Muscle layer of colon (tissue), 2 donors: ENCODE measurements around the gene CHGA.

Source experiments
- H3K27ac ChIP-seq: one replicate; pipeline ENCODE4 v1.7.0; 2013; ENCODE audit warnings: low read depth, mild to moderate bottlenecking, low read length, moderate library complexity
- H3K27me3 ChIP-seq, 2 donors: one replicate each; pipeline ENCODE4 v1.7.0; 2013; ENCODE audit warnings: low read length in 2 of 2, mild to moderate bottlenecking in 2 of 2; ENCODE audit not compliant: insufficient read depth in 2 of 2, control insufficient read depth in 1 of 2
- H3K36me3 ChIP-seq: one replicate; pipeline ENCODE4 v1.7.0; 2013; ENCODE audit warnings: mild to moderate bottlenecking, low read length; ENCODE audit not compliant: insufficient read depth
- H3K4me1 ChIP-seq: one replicate; pipeline ENCODE4 v1.7.0; 2013; ENCODE audit warnings: mild to moderate bottlenecking, low read length; ENCODE audit not compliant: insufficient read depth
- H3K4me3 ChIP-seq, 2 donors: one replicate each; pipeline ENCODE4 v1.7.0; 2013; ENCODE audit warnings: low read length in 2 of 2, low read depth in 1 of 2, mild to moderate bottlenecking in 1 of 2, moderate library complexity in 1 of 2
- H3K9ac ChIP-seq: one replicate; pipeline ENCODE4 v1.7.0; 2013; ENCODE audit warnings: low read length
- H3K9me3 ChIP-seq: one replicate; pipeline ENCODE4 v1.7.0; 2013; ENCODE audit warnings: mild to moderate bottlenecking, low read length
- donor health status: abdominal sarcoma.
- donor health status: Adenocarcinoma of cecum.

CHGA gene, protein sequence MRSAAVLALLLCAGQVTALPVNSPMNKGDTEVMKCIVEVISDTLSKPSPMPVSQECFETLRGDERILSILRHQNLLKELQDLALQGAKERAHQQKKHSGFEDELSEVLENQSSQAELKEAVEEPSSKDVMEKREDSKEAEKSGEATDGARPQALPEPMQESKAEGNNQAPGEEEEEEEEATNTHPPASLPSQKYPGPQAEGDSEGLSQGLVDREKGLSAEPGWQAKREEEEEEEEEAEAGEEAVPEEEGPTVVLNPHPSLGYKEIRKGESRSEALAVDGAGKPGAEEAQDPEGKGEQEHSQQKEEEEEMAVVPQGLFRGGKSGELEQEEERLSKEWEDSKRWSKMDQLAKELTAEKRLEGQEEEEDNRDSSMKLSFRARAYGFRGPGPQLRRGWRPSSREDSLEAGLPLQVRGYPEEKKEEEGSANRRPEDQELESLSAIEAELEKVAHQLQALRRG

DNA sequence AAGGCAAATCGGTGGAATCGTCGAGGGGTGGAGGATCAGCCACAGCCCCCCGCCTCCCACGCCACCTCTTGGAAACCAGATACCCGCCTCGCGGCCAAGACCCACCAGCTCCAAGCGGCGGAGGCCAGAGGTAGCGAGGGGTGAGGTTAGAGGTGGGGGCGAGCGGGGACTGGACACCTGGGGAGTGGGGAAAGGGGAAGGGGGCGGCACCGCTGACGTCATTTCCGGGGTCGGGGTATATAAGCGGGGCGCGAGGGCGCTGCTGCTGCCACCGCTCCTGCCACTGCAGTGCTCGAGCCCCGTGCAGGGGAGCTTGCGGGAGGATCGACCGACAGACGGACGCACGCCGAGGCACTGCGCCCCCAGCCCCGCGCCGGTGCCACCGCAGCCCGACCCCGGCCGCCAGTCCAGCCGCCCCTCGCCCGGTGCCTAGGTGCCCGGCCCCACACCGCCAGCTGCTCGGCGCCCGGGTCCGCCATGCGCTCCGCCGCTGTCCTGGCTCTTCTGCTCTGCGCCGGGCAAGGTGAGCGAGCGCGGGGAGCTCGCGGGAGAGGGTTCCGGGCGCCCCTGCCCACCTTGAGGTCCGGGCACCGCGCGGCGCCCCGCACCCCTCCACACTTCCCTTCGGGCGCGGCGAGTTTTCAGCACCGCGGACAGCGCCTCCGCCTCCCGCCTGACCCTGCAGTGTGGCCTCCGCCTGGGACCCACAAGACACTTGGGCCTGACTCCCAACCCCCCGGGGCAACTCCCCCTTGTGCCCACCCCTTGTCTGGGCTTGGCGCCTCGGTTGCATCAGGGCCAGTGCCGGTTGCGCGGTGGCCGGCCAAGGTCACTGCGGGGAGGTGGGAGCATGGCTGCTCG is at the start of gene CHGA:
TSS of gene CHGA (plus strand) at position 268 of the 861 bp plus-strand sequence. CDS start at position 478, 210 bp downstream.
- no peak within 1 kb of the TSS for H3K27ac ChIP-seq
- H3K4me3 ChIP-seq: no peak within 1 kb of the TSS
- H3K4me1 ChIP-seq: no peaks in the 10 kb centered on the region
- H3K27me3 ChIP-seq: peaks cover 14 to 17% of the 10 kb centered on the region in 2 donors
- H3K36me3 ChIP-seq: no peaks in the 10 kb centered on the region
- no peak within 1 kb of the TSS for H3K9ac ChIP-seq
- no peaks in the 10 kb centered on the region for H3K9me3 ChIP-seq

DNA sequence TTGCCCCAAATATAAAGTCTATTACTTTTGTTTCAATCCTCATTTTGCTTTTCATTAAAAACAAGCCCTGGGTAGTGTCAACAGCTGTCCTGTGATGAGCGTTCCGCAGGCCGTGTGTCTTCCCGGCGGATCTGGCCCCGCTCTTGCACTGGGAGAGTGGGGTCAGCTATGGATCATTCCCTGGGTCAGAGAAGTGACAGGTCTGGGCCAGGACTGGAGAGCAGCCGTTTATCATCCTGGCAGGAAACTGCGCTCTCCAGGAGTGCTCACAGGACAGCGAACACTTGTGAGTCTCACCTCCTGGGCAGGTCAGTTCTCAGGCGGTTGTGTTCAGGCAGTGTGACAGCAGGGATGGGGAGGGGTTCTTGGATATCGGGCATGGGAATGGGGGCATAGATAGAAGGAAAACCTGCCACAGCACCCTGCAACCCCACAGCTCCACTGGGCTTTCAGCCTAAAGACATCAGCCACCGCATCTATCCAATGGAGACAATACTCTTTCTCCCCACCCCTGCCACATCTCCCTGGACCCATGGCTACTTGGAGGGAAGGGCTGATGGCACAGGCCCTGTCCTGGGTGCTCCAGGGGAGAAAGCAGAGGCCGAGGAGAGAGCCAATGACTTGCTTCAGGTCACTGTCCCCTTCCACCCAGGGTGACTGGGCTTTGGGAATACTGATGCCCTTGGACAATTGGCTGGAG is 47.8 kb upstream of the CHGA start:
- Histone ChIP-seq H3K36me3 (no peaks in the 10 kb centered on the region), H3K27ac (no peak overlapping the region), H3K9me3 (no peaks in the 10 kb centered on the region), H3K27me3 (peaks cover 0 to 4% of the 10 kb centered on the region in 2 donors), H3K4me3 (no peak overlapping the region), H3K4me1 (no peaks in the 10 kb centered on the region), H3K9ac (no peak overlapping the region)

DNA sequence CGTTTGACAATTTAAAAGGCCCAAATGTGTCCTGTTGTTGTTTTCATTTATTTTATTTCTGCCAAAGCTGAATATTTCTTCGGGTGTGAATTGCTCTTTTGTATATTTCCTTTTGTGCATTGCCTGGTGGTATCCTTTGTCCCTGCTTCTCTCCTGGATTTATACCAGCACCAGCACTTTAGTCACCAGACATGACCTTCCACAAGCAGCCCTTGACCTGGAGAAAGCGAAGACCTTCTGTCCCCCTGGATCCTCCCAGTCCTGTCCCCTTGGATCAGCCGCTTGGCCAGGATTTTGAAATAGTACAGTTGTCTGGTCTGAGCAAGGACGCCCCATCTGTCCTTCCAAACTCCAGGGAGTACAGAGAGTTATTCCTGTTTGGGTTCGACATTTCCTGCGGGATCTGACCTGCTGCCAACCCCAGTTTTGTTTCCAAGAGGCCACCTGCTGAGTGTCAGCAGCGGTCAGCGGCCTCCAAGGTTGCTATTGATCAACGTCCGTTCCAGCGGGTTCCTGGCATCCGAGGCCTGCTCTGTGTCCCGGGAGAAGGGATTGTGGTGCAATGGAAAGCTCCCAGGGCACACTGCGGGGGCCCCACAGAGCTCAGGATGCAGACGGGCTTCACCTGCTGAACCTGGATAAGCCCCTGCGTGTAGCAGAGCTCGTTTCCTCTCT is 45.1 kb upstream of the CHGA start:
- H3K27ac ChIP-seq: no peak overlapping the region
- H3K36me3 ChIP-seq: no peaks in the 10 kb centered on the region
- H3K9me3 ChIP-seq: no peaks in the 10 kb centered on the region
- no peak overlapping the region for H3K9ac ChIP-seq
- no peaks in the 10 kb centered on the region for H3K4me1 ChIP-seq
- H3K4me3 ChIP-seq: no peak overlapping the region
- H3K27me3 ChIP-seq: peaks cover 0 to 7% of the 10 kb centered on the region in 2 donors

DNA sequence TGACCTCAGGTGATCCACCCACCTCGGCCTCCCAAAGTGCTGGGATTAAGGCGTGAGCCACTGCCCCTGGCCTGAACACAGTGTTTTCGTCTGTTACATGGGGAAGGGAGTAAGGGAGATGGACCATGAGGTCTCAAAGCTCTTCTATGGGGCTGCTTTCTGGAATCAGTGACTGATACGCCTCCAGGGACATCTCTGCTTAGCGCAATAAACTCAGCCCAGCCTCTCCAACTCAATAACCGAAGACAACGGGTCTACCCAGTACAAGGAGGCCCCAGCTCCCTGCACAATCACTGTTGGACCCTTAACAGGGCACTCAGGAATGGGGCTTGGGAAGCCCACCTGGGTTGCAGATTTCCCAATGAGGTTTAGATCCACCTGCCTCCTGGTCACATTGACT is 42.6 kb upstream of the CHGA start:
- H3K9ac ChIP-seq: no peak overlapping the region
- no peaks in the 10 kb centered on the region for H3K9me3 ChIP-seq
- no peaks in the 10 kb centered on the region for H3K36me3 ChIP-seq
- peaks cover 0 to 7% of the 10 kb centered on the region in 2 donors for H3K27me3 ChIP-seq
- no peak overlapping the region for H3K27ac ChIP-seq
- H3K4me3 ChIP-seq: no peak overlapping the region
- H3K4me1 ChIP-seq: no peaks in the 10 kb centered on the region

DNA sequence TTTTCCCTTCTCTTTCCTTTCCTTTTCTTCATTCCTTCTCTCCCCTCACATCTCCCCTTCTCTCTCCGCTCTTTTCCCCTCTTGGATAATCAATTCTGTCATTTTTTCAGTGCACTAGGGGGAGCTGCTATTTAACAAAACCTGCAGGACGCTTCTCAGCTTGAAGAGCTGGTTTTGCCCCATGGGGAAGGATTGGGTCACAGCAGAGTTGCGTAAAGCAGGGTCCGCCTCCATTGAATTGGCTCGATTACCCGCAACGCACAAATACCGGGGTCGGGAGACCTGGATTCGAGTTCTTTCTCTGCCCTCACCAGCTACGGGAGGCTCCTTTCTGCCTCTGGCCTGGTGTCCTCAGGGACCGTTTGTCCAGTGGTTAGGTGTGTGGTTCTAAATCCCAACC is 42.1 kb upstream of the CHGA start:
- no peak overlapping the region for H3K27ac ChIP-seq
- H3K9me3 ChIP-seq: no peaks in the 10 kb centered on the region
- no peak overlapping the region for H3K4me3 ChIP-seq
- no peak overlapping the region for H3K9ac ChIP-seq
- no peaks in the 10 kb centered on the region for H3K36me3 ChIP-seq
- peaks cover 0 to 7% of the 10 kb centered on the region in 2 donors for H3K27me3 ChIP-seq
- no peaks in the 10 kb centered on the region for H3K4me1 ChIP-seq

DNA sequence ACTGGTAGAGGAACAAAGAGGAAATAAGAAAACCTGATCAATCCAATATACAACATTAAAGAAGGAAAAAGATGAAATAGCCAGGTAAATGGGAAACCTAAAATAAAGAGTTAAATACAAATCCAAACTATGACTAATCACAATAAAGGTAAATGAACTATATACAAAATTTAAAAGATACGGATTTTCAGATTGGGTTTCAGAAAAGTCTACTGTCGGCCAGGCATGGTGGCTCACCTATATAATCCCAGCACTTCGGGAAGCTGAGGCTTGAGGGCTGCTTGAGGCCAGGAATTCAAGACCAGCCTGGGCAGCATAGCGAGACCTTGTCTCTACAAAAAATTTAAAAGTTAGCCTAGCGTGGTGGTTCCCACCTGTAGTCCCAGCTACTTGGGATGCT is 39.9 kb upstream of the CHGA start:
- Histone ChIP-seq H3K4me3 (no peak overlapping the region), H3K36me3 (no peaks in the 10 kb centered on the region), H3K27ac (no peak overlapping the region), H3K4me1 (no peaks in the 10 kb centered on the region), H3K9ac (no peak overlapping the region), H3K27me3 (peaks cover 0 to 7% of the 10 kb centered on the region in 2 donors), H3K9me3 (no peaks in the 10 kb centered on the region)

DNA sequence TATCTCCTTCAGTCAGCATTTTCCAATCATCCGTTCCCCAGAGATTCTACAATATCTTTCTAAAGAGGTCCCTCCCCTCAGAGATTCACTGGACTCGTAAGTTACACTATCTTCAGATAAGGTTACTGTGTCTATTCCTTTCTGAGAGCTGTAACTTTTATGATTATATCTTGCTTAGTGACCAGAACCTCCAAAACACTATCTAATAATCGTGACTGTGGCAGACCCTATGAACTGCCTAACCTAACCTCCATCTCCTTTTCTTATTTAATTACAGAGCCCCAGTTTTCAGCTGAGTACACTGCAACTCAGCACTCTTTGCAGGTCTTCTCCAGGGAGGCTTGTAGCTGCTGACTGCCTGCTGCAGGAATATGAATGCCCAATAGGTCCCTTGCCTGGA is 38.5 kb upstream of the CHGA start:
- Histone ChIP-seq H3K4me3 (no peak overlapping the region), H3K9me3 (no peaks in the 10 kb centered on the region), H3K9ac (no peak overlapping the region), H3K4me1 (no peaks in the 10 kb centered on the region), H3K27ac (no peak overlapping the region), H3K27me3 (peaks cover 0 to 6% of the 10 kb centered on the region in 2 donors), H3K36me3 (no peaks in the 10 kb centered on the region)

DNA sequence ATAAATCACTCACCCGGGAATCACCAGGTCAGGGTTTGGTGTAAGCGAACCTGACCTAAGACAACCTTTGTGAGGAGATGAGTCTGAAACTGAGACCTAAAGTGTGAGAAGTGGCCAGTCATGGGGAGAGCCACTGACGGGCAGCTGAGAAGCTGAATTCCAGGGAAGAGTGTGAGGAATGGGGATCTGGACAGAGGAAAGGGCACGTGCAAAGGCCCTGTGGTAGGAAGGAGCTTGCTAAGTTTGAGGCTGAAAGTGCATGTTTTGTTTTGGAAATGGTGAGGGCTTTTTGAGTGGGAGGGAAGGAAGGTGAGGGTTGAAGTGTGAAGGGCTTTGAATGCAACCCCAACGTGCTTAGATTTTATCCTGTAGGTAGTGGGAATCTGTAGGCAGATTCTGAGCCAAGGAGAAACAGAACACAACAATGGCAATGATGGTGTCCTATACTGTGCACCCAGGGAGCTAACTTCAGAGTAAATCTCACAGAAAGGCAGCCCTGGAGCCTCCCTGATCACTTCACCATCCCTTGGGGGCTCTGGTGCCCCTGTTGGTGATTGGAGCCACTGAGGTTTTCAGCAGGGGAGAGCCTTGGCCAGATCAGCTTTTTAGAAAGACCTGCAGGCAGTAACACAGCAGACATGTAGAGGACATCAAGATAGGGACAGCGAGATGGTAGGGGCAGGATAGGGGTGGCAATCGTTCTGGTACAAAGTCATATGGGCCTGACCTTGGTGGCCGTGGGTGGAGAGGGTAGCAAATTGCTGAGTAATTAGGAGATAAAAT is 37.5 kb upstream of the CHGA start:
- Histone ChIP-seq H3K27me3 (peaks cover 0 to under 1% of the 10 kb centered on the region in 2 donors), H3K4me1 (no peaks in the 10 kb centered on the region), H3K9ac (no peak overlapping the region), H3K36me3 (no peaks in the 10 kb centered on the region), H3K4me3 (no peak overlapping the region), H3K27ac (no peak overlapping the region), H3K9me3 (no peaks in the 10 kb centered on the region)

DNA sequence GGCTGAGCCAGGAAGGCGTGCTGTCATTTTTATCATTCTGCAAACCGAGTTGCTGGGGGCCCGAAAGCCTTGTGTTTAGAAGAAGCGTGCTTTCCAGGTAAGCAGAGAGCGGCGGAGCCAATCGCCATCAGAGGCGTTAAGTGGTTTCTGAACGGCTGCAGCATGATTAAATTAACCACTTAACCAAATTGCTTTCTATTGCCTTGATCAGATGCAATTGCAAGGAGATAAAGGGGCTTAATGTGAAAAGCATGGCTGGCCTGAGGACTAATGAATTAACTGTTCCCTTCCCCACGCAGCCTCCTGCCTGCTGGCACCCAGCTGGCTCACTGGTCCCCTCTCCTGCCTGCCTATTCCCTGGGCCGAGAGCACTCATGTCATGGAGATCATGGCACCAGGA is 36.6 kb upstream of the CHGA start:
- Histone ChIP-seq H3K27ac (no peak overlapping the region), H3K9me3 (no peaks in the 10 kb centered on the region), H3K27me3 (no peaks in the 10 kb centered on the region), H3K4me1 (no peaks in the 10 kb centered on the region), H3K9ac (no peak overlapping the region), H3K4me3 (no peak overlapping the region), H3K36me3 (no peaks in the 10 kb centered on the region)

DNA sequence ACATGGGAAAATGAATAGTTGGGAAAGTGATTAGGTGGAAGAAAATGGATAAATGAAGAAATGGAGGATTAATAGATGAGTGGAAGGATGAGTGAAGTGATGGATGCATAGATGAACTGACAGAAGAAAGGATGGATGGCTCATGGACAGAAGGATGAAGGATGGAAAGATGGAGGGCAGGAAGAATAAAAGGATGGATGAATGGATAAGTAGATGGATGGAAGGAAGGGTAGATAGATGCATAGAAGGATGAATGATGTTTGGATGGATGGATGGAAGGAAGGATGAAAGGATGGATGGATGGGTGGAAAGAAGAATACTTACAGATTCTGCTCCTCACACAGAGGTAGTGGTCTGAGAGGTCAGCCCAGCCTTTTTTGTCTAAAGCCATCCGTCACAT is 35.8 kb upstream of the CHGA start:
- no peak overlapping the region for H3K9ac ChIP-seq
- H3K4me3 ChIP-seq: no peak overlapping the region
- no peaks in the 10 kb centered on the region for H3K4me1 ChIP-seq
- H3K27ac ChIP-seq: no peak overlapping the region
- H3K9me3 ChIP-seq: no peaks in the 10 kb centered on the region
- no peaks in the 10 kb centered on the region for H3K27me3 ChIP-seq
- no peaks in the 10 kb centered on the region for H3K36me3 ChIP-seq
